GM15510 (cell line): ENCODE results near the gene NUCB2.

Experiments
- POLR2A ChIP-seq: IDR thresholded peaks from 3 replicates; pipeline ENCODE4 v1.6.1; 2011; ENCODE audit warnings: borderline replicate concordance; ENCODE audit not compliant: insufficient read length; ENCODE audit errors: extremely low read depth

NUCB2 gene

GRCh38 chr11:17352950-17353820 is 76.6 kb downstream of the NUCB2 start:
- TF ChIP-seq POLR2A = peak; percentile 24

- TF ChIP-seq POLR2A = no peak
Measured at GRCh38 chr11:17353821-17354600, 77.5 kb downstream of the NUCB2 start.

DNA sequence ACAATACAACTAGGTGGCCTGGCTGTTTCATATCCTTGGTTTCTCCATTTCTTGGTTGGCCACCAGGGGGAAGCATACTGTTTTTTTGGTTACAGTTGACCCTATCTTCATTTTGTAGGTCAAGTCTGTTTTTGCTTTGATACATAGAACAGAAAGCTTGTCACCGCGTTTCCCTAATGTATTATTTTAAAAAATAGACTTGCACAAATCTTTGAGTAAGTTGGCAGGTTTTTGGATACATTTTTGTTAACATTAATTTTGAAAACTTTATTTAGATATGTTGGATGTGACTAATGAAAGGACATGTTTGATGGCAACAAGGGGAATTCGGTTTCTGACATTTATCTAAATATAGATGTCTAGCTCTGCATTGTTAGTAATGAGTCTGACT is 78.1 kb downstream of the NUCB2 start:
- TF ChIP-seq POLR2A = no peak

DNA sequence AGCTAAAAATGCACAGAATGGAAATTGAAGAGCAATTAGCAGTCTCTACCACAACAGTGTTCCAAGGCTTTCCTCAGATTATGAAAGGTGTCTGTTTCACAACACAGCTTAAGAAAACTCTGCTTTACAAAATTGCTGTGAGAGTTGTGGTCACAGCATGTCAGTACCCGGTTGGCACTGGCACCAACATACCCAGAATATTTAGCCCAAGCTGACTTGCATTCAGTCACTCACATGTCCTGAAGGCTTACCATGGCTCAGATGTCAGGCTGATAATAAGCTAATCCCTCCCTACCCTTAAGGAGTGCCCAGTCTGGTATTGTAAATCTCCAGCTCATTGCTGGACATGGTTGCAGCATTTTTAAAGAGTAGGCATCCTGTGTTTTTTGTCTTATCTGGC is 90.0 kb downstream of the NUCB2 start:
- TF ChIP-seq POLR2A = no peak

GRCh38 chr11:17368551-17368950 is 92.0 kb downstream of the NUCB2 start:
- TF ChIP-seq POLR2A = no peak

GRCh38 chr11:17369094-17369493 is 92.6 kb downstream of the NUCB2 start:
- no peak for TF ChIP-seq POLR2A

GRCh38 chr11:17369684-17370243 is 93.2 kb downstream of the NUCB2 start:
- TF ChIP-seq POLR2A = no peak

DNA sequence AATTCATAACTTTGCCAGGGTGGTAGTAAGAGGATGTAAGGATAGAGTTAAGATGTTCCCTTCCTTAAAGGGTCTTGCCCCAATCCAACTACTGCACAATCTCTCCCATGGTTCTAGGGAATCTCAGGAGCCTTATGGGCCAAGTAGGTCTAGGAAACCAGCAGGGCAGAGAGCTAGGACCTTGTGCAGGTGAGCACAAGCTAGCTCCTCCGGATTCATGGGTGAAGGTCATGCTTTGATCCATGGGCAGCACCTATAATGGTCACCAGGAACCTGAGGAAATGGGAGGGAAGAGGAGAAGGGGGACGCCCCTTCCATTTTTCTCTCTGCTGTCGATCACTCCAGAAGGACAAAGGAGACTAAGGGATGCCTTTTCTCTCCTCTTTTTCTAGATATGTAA is 95.1 kb downstream of the NUCB2 start:
- TF ChIP-seq POLR2A = no peak

DNA sequence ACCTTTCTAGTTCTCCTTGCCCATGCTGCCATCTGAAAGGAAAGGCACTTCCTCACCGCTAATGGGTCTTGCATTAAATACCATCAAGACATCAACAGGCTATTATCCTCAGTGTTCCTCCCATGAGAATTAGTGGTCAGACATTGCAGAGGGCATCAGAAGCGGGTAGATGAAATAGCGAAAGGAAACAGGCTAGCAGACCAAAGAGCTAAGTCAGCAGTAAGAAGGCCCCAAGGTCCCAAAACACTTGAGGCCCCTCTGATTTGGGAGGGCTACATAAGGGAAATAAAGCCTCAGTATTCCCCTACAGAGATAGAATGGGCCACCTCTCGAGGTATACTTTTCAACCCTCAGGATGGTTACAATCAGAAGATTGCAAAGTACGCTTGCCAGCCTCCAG is 99.0 kb downstream of the NUCB2 start:
- no peak for TF ChIP-seq POLR2A

DNA sequence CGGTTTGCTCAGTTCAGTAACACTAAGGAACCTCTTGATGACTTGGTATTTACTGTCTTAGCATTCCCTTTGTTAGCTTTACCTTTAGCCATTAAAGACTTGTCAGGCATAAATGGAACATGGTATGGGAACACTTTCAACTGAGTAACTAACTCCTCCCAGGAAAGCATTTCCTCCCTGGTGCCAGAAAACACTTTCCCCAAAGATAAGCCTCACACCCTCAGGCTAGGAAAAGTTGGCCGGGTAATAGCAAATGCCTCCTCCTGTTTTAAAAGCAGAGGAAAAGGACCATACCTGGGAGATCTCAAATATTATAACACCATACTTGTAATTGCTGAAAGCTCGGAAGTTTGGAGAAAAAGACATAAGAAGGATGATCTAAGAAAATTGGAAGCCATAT is 100.0 kb downstream of the NUCB2 start:
- no peak for TF ChIP-seq POLR2A

DNA sequence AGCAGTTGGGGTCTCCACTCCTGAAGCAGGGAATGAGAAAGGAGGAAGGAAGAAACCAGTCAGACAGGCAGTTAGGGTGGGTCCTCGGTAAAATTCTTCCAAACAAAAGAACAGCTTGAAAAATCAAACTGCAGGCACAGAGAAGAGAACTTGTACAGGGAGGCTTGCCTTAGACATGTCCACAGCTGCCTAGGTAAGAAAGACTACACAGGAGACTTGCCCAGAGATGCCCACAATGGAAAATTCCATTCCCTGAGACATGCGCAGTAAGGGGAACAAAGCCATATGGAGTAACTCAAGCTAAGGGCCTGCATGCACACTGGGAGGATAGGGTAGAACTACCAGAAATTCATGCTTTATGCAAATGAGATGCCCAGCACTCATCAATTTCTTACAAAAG is 102.1 kb downstream of the NUCB2 start:
- TF ChIP-seq POLR2A = no peak

GRCh38 chr11:17379383-17380180 is 103.0 kb downstream of the NUCB2 start:
- TF ChIP-seq POLR2A = no peak

- no peak for TF ChIP-seq POLR2A
Measured at GRCh38 chr11:17381156-17381555, 104.6 kb downstream of the NUCB2 start.
